HepG2 (cell line): Measurements from ENCODE around the gene PIF1.
"Not testable (repeated sequence)": the region's sequence is repeated elsewhere in the genome, so short reads cannot be mapped to it uniquely, and the experiment has no call there.

Experiments used
- CTCF ChIP-seq: sonication (generic); formaldehyde crosslinking; IDR thresholded peaks from 2 replicates; pipeline ENCODE4 v1.5.0; 2020; ENCODE audit warnings: mild to moderate bottlenecking, missing genetic modification reagents, moderate library complexity
- EP300 ChIP-seq, 3 experiments: sonication (generic) in 1 of 3; formaldehyde crosslinking in 1 of 3; IDR thresholded peaks; 2 replicates each; pipeline versions ENCODE4 v1.5.1 to v1.6.1; 2011 to 2020; ENCODE audit warnings: low read depth in 2 of 3, low read length in 2 of 3, borderline replicate concordance in 1 of 3, improper control_type of control experiment in 1 of 3, mild to moderate bottlenecking in 1 of 3, missing genetic modification reagents in 1 of 3, moderate library complexity in 1 of 3
- FOSL2 ChIP-seq: sonication (generic); formaldehyde crosslinking; IDR thresholded peaks from 2 replicates; pipeline ENCODE4 v1.4.0; 2020; ENCODE audit warnings: missing genetic modification reagents
- GABPA ChIP-seq, 2 experiments: IDR thresholded peaks; 2 replicates each; pipeline ENCODE4 v1.6.1; 2011 to 2016; ENCODE audit warnings: low read depth in 2 of 2, low read length in 1 of 2, missing biosample characterization in 1 of 2, missing genetic modification characterization in 1 of 2
- KAT8 ChIP-seq: IDR thresholded peaks from 2 replicates; pipeline ENCODE4 v1.6.1; 2016; ENCODE audit warnings: missing genetic modification reagents, missing compliant biosample characterization
- ZNF160 ChIP-seq: sonication (generic); formaldehyde crosslinking; IDR thresholded peaks from 2 replicates; pipeline ENCODE4 v1.8.0; 2022; ENCODE audit warnings: mild to moderate bottlenecking, inconsistent platforms, missing genetic modification reagents
- ZNF616 ChIP-seq: sonication (generic); formaldehyde crosslinking; IDR thresholded peaks from 2 replicates; pipeline ENCODE4 v1.5.0; 2020; ENCODE audit warnings: low read depth, mild to moderate bottlenecking, missing genetic modification reagents

DNA sequence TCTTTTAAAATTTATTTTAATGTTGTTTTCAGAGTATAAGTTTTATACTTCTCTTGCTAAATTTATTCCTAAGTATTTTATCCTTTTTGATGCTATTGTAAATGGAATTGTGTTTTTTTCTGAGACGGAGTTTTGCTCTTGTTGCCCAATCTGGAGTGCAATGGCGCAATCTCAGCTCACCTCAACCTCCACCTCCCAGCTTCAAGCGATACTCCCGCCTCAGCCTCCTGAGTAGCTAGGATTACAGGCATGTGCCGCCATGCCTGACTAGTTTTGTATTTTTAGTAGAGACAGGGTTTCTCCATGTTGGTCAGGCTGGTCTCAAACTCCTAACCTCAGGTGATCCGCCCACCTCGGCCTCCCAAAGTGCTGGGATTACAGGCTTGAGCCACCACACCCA is 30.1 kb downstream of the PIF1 start:
- not testable (repeated sequence) for TF ChIP-seq ZNF616 (CRISPR knock-in tag); CTCF (CRISPR knock-in tag); KAT8 (CRISPR knock-in tag); ZNF160 (CRISPR knock-in tag); FOSL2 (CRISPR knock-in tag); EP300 (IDR thresholded peaks at IDR 0.05; ENCODE audit: low read depth in 2 of 2, low read length in 2 of 2); EP300 (CRISPR knock-in tag; IDR thresholded peaks at IDR 0.05; ENCODE audit: borderline replicate concordance); GABPA (IDR thresholded peaks at IDR 0.05; ENCODE audit: low read depth, low read length); GABPA (CRISPR knock-in tag; IDR thresholded peaks at IDR 0.05; ENCODE audit: low read depth)
